ENCODE data around the gene THAP3.

The THAP3 gene

GRCh38 chr1:6587261-6588005, 37.2 kb upstream of the THAP3 start:
- no peak overlapping the region for H3K27ac ChIP-seq
- no peaks in the 10 kb centered on the region for H3K79me2 ChIP-seq
- H2AFZ ChIP-seq, result no peak overlapping the region
- no peak overlapping the region for H3K4me2 ChIP-seq (ENCODE audit: low read length)
- H3K4me1 ChIP-seq, result peaks cover 2% of the 10 kb centered on the region
- H3K36me3 ChIP-seq (ENCODE audit: control insufficient read depth, insufficient read depth, low read length), result no peaks in the 10 kb centered on the region
- H3K27me3 ChIP-seq (ENCODE audit: control insufficient read depth, insufficient read depth, low read length), result no peaks in the 10 kb centered on the region
- no peaks in the 10 kb centered on the region for H3K9me3 ChIP-seq (ENCODE audit: control insufficient read depth, low read length)
- H3K9ac ChIP-seq, result no peak overlapping the region
- TF ChIP-seq, protein P1, sequence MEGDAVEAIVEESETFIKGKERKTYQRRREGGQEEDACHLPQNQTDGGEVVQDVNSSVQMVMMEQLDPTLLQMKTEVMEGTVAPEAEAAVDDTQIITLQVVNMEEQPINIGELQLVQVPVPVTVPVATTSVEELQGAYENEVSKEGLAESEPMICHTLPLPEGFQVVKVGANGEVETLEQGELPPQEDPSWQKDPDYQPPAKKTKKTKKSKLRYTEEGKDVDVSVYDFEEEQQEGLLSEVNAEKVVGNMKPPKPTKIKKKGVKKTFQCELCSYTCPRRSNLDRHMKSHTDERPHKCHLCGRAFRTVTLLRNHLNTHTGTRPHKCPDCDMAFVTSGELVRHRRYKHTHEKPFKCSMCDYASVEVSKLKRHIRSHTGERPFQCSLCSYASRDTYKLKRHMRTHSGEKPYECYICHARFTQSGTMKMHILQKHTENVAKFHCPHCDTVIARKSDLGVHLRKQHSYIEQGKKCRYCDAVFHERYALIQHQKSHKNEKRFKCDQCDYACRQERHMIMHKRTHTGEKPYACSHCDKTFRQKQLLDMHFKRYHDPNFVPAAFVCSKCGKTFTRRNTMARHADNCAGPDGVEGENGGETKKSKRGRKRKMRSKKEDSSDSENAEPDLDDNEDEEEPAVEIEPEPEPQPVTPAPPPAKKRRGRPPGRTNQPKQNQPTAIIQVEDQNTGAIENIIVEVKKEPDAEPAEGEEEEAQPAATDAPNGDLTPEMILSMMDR (IDR thresholded peaks at IDR 0.05), result no peak
- no peak overlapping the region for H3K4me3 ChIP-seq (ENCODE audit: low read depth, low read length)

- H3K9me3 ChIP-seq (ENCODE audit: control insufficient read depth, low read length), result no peaks in the 10 kb centered on the region
- H3K9ac ChIP-seq, result no peak overlapping the region
- no peaks in the 10 kb centered on the region for H3K79me2 ChIP-seq
- TF ChIP-seq, protein P1 (IDR thresholded peaks at IDR 0.05), result no peak
- H3K4me2 ChIP-seq (ENCODE audit: low read length), result no peak overlapping the region
- H3K27me3 ChIP-seq (ENCODE audit: control insufficient read depth, insufficient read depth, low read length), result no peaks in the 10 kb centered on the region
- H3K4me1 ChIP-seq, result peaks cover 2% of the 10 kb centered on the region
- H3K27ac ChIP-seq, result no peak overlapping the region
- H3K4me3 ChIP-seq (ENCODE audit: low read depth, low read length), result no peak overlapping the region
- H3K36me3 ChIP-seq (ENCODE audit: control insufficient read depth, insufficient read depth, low read length), result no peaks in the 10 kb centered on the region
- H2AFZ ChIP-seq, result no peak overlapping the region
Observed at GRCh38 chr1:6588128-6588892, 36.4 kb upstream of the THAP3 start.

DNA sequence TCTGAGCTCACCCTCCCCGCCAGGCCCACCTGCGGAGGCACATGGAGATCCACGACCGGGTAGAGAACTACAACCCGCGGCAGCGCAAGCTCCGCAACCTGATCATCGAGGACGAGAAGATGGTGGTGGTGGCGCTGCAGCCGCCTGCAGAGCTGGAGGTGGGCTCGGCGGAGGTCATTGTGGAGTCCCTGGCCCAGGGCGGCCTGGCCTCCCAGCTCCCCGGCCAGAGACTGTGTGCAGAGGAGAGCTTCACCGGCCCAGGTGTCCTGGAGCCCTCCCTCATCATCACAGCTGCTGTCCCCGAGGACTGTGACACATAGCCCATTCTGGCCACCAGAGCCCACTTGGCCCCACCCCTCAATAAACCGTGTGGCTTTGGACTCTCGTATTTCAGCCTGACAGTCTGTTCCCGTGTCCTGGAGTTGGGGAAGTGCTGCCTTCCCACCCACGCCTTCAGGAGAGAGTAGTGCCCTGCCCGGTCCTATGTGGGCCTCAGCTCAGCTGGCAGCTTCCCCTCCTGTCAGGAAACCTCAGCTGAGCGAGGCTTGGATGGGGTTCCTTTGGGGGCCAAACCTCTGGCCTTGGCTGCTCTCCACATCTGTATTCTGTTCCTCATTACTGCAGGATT, 35.7 kb upstream of the THAP3 start:
- H3K4me3 ChIP-seq (ENCODE audit: low read depth, low read length), result no peak overlapping the region
- TF ChIP-seq, protein P1 (IDR thresholded peaks at IDR 0.05), result no peak
- H3K4me1 ChIP-seq, result peaks cover 2% of the 10 kb centered on the region
- H3K27ac ChIP-seq, result no peak overlapping the region
- H3K79me2 ChIP-seq, result no peaks in the 10 kb centered on the region
- no peak overlapping the region for H2AFZ ChIP-seq
- no peak overlapping the region for H3K4me2 ChIP-seq (ENCODE audit: low read length)
- no peaks in the 10 kb centered on the region for H3K27me3 ChIP-seq (ENCODE audit: control insufficient read depth, insufficient read depth, low read length)
- no peak overlapping the region for H3K9ac ChIP-seq
- no peaks in the 10 kb centered on the region for H3K9me3 ChIP-seq (ENCODE audit: control insufficient read depth, low read length)
- H3K36me3 ChIP-seq (ENCODE audit: control insufficient read depth, insufficient read depth, low read length), result no peaks in the 10 kb centered on the region

DNA sequence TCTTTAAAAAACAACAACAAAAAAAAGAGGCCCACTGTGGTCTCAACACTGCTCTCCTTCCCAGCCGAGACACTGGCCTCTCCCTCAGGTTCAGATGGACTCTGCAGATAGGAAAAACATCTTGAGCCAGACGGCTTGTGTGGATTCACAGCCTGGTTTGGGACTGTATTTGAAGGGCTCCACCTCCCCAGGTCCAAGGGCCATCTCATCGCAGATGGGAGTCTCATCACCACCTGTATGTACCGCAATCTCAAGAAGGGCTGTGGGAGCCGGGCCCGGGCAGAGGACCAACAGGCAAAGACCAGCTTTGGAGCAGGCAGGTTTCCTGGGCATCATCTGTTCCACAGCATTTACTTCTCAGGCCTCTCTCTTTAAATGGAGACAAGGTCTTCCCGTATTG, 34.6 kb upstream of the THAP3 start:
- TF ChIP-seq, protein P1 (IDR thresholded peaks at IDR 0.05), result no peak
- H3K27ac ChIP-seq, result no peak overlapping the region
- no peak overlapping the region for H2AFZ ChIP-seq
- H3K79me2 ChIP-seq, result no peaks in the 10 kb centered on the region
- H3K4me1 ChIP-seq, result no peaks in the 10 kb centered on the region
- H3K9me3 ChIP-seq (ENCODE audit: control insufficient read depth, low read length), result no peaks in the 10 kb centered on the region
- H3K36me3 ChIP-seq (ENCODE audit: control insufficient read depth, insufficient read depth, low read length), result no peaks in the 10 kb centered on the region
- no peak overlapping the region for H3K4me2 ChIP-seq (ENCODE audit: low read length)
- H3K4me3 ChIP-seq (ENCODE audit: low read depth, low read length), result no peak overlapping the region
- no peaks in the 10 kb centered on the region for H3K27me3 ChIP-seq (ENCODE audit: control insufficient read depth, insufficient read depth, low read length)
- no peak overlapping the region for H3K9ac ChIP-seq
